ENCODE data around the gene CTSA.

- TF ChIP-seq EZH2 (IDR thresholded peaks at IDR 0.05) (no peak), CTCF (IDR thresholded peaks at IDR 0.05) (no peak), EZH2phosphoT487 (IDR thresholded peaks at IDR 0.05) (no peak)
These were observed 40.9 kb upstream of the CTSA start for GRCh38 chr20:45850238-45850637.

Data from neural progenitor cell (in vitro differentiated cells).